Measurements from ENCODE around the gene GSTM4.
A peak's percentile ranks its signal among the peaks of the same experiment; 100 is the strongest.

DNA sequence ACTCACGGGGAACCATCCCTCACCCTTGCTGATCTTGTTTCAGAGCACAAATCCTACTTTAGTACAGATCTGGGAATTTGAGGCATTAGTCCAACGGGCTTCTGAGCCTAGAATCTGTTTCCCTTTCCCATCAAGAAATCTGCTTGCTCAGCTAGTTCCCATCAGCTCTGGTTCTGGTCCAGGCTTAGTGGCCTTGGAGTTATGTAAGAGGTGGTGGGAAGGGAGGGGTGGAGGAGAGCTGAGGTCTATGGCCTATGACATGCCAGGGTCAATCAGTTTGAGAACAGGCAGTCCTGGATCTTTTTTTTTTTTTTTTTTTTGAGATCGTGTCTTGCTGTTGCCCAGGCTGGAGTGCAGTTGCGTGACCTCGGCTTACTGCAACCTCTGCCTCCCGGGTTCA, 35.9 kb downstream of the GSTM4 start:
- TF ChIP-seq POLR2A (IDR thresholded peaks at IDR 0.05) (no peak), POLR2AphosphoS5 (IDR thresholded peaks at IDR 0.05) (peak in 1 of 3 donors; percentile 78)
- TF ChIP-seq, protein P1, sequence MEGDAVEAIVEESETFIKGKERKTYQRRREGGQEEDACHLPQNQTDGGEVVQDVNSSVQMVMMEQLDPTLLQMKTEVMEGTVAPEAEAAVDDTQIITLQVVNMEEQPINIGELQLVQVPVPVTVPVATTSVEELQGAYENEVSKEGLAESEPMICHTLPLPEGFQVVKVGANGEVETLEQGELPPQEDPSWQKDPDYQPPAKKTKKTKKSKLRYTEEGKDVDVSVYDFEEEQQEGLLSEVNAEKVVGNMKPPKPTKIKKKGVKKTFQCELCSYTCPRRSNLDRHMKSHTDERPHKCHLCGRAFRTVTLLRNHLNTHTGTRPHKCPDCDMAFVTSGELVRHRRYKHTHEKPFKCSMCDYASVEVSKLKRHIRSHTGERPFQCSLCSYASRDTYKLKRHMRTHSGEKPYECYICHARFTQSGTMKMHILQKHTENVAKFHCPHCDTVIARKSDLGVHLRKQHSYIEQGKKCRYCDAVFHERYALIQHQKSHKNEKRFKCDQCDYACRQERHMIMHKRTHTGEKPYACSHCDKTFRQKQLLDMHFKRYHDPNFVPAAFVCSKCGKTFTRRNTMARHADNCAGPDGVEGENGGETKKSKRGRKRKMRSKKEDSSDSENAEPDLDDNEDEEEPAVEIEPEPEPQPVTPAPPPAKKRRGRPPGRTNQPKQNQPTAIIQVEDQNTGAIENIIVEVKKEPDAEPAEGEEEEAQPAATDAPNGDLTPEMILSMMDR (IDR thresholded peaks at IDR 0.05 in 8 of 11, conservative IDR thresholded peaks at IDR 0.05 in 3 of 11): no peak

Data from spleen (tissue), 7 donors.